ENCODE measurements around the gene PLXNB3.

GRCh38 chrX:153728951-153729631 is 35.0 kb upstream of the PLXNB3 start:
- TF ChIP-seq CTCF (IDR thresholded peaks at IDR 0.05; ENCODE audit: low read length) (no peak), EZH2 (optimal IDR thresholded peaks at IDR 0.05; ENCODE audit: low read depth, low read length) (no peak)

All from MM.1S (cell line).